Mucosa of descending colon (tissue), 3 donors: ENCODE data around the gene PPP1R9A. TPM values are rescaled to one million over a fixed set of nuclear protein-coding genes. Genes with fewer than 3 reads are reported as not detected.

Experiments used
- ATAC-seq: fragments of 200-7000 bp; cut with Tn5 transposase; one replicate; pipeline ENCODE4 v1.9.1; 2020; ENCODE audit warnings: mild to moderate bottlenecking, moderate library complexity
- DNase-seq, 3 donors: peaks; one replicate each; pipeline ENCODE4 v3.0.0-alpha.2; 2020
- H3K36me3 ChIP-seq: fragments of 200-600 bp; one replicate; pipeline ENCODE4 v1.8.0; 2021; ENCODE audit warnings: low read depth, mild to moderate bottlenecking
- H3K4me1 ChIP-seq: fragments of 200-600 bp; one replicate; pipeline ENCODE4 v1.8.0; 2021; ENCODE audit warnings: low read depth, mild to moderate bottlenecking
- H3K4me3 ChIP-seq: fragments of 200-600 bp; one replicate; pipeline ENCODE4 v1.8.0; 2021; ENCODE audit warnings: mild to moderate bottlenecking
- H3K9me3 ChIP-seq: fragments of 200-600 bp; one replicate; pipeline ENCODE4 v1.8.0; 2021; ENCODE audit warnings: mild to moderate bottlenecking
- CTCF ChIP-seq: fragments of 200-600 bp; IDR thresholded peaks from one replicate; pipeline ENCODE4 v1.8.0; 2022; ENCODE audit warnings: antibody characterized with exemption, mild to moderate bottlenecking
- intact Hi-C, 2 donors: fragments of 100-400 bp; cut with DNase I in 1 of 2; cut with micrococcal nuclease in 1 of 2; formaldehyde crosslinking; loops; one replicate each; pipeline versions ENCODE4 v1.11.0 to v1.11.1; 2022; cut with DNase I, micrococcal nuclease
- total RNA-seq, 3 donors: library from RNA; stranded (reverse); fragmentation: NEBNext Ultra II Directional in 2 of 3; extraction: Animal tissue kit (Norgen Biotek cat#: 25700) in 2 of 3; gene quantifications; one replicate each; pipeline versions ENCODE4 v1.2.1 to v1.2.4, GENCODE V29; 2021 to 2023
- donor health status: DM: no; HTN: no; CAD: no; lungs with moderate emphysema.
- donor health status: DM: no; HTN: no; CAD: no.
- donor health status: DM: no; HTN: yes; CAD: no.

PPP1R9A gene
- total RNA-seq, 3 donors from 2014 or later, result 17.8 to 48.9 (median 30.8) TPM

GRCh38 chr7:95209276-95209675 is 301.9 kb downstream of the PPP1R9A start:
- Histone ChIP-seq H3K9me3 (no peaks in the 10 kb centered on the region), H3K4me3 (no peak overlapping the region), H3K4me1 (no peaks in the 10 kb centered on the region), H3K36me3 (no peaks in the 10 kb centered on the region)
- DNase-seq (no peak), ATAC-seq (no peak)
- intact Hi-C loops, result no loop called here
- no peak for TF ChIP-seq CTCF

- intact Hi-C loops, result no loop called here
- no peak for ATAC-seq
- no peak for DNase-seq
These were observed 302.4 kb downstream of the PPP1R9A start for GRCh38 chr7:95209788-95210187.

GRCh38 chr7:95213148-95213547 is 305.8 kb downstream of the PPP1R9A start:
- Histone ChIP-seq H3K4me1 (no peaks in the 10 kb centered on the region), H3K4me3 (no peak overlapping the region), H3K36me3 (no peaks in the 10 kb centered on the region), H3K9me3 (no peaks in the 10 kb centered on the region)
- TF ChIP-seq CTCF, result no peak
- intact Hi-C loops, result no loop called here
- DNase-seq (no peak), ATAC-seq (no peak)

More at GRCh38 chr7:95209788-95210187, 302.4 kb downstream of the PPP1R9A start:
- Histone ChIP-seq H3K4me3 (no peak overlapping the region), H3K9me3 (no peaks in the 10 kb centered on the region), H3K4me1 (no peaks in the 10 kb centered on the region), H3K36me3 (no peaks in the 10 kb centered on the region)
- TF ChIP-seq CTCF, result no peak

GRCh38 chr7:95213809-95214492 is 306.6 kb downstream of the PPP1R9A start:
- DNase-seq, result peak in 2 of 3 donors; percentile 4 to 52

GRCh38 chr7:95219721-95220120 is 312.3 kb downstream of the PPP1R9A start:
- Histone ChIP-seq H3K36me3 (no peaks in the 10 kb centered on the region), H3K4me1 (no peaks in the 10 kb centered on the region), H3K4me3 (no peak overlapping the region), H3K9me3 (no peaks in the 10 kb centered on the region)
- TF ChIP-seq CTCF, result no peak
- intact Hi-C loops, result no loop called here
- no peak for ATAC-seq
- DNase-seq, result no peak

More at GRCh38 chr7:95213809-95214492, 306.6 kb downstream of the PPP1R9A start:
- ATAC-seq, result no peak
- H3K4me1 ChIP-seq, result no peaks in the 10 kb centered on the region
- no peaks in the 10 kb centered on the region for H3K9me3 ChIP-seq
- no peaks in the 10 kb centered on the region for H3K36me3 ChIP-seq
- intact Hi-C loops, result no loop called here
- no peak overlapping the region for H3K4me3 ChIP-seq
- TF ChIP-seq CTCF, result no peak
